ENCODE measurements around the gene MRPS18B.

Gene MRPS18B

GRCh38 chr6:30616811-30617564, 652 bp upstream of the MRPS18B start, which contains the start of gene PPP1R10:
Gene PPP1R10, minus strand, starts transcription at chr6:30617243. Its CDS starts 7,299 bp downstream, at chr6:30609944.
- peaks cover 39% of the 10 kb centered on the region for H3K36me3 Mint-ChIP-seq (ENCODE audit: low read depth)
- H3K27me3 Mint-ChIP-seq (ENCODE audit: low read depth): peaks cover 5% of the 10 kb centered on the region
- peaks cover 3% of the 10 kb centered on the region for H3K9me3 Mint-ChIP-seq
- peaks cover 32% of the 10 kb centered on the region for H3K4me1 Mint-ChIP-seq
- TF ChIP-seq CTCF (IDR thresholded peaks at IDR 0.05; ENCODE audit: unreplicated experiment in 3 of 3): no peak
- H3K27ac Mint-ChIP-seq: peak within 1 kb of the TSS; percentile 100
- peak within 1 kb of the TSS; percentile 96 to 99 (median 97) for H3K4me3 Mint-ChIP-seq

GRCh38 chr6:30618270-30618797, 694 bp downstream of the MRPS18B start:
- no peak for TF ChIP-seq CTCF (IDR thresholded peaks at IDR 0.05; ENCODE audit: unreplicated experiment in 3 of 3)
- H3K27me3 Mint-ChIP-seq (ENCODE audit: low read depth): peaks cover 5% of the 10 kb centered on the region
- peaks cover 3% of the 10 kb centered on the region for H3K9me3 Mint-ChIP-seq
- peak overlapping the region; percentile 96 to 99 (median 97) for H3K4me3 Mint-ChIP-seq
- peaks cover 18% of the 10 kb centered on the region for H3K4me1 Mint-ChIP-seq
- peak overlapping the region; percentile 100 for H3K27ac Mint-ChIP-seq
- peaks cover 45% of the 10 kb centered on the region for H3K36me3 Mint-ChIP-seq (ENCODE audit: low read depth)

- Mint-ChIP-seq H3K27me3 (ENCODE audit: low read depth) (peaks cover 5% of the 10 kb centered on the region), H3K27ac (peak overlapping the region in 1 of 3 experiments; percentile 36), H3K4me3 (peak overlapping the region; percentile 96 to 99 (median 97)), H3K4me1 (peaks cover 8% of the 10 kb centered on the region), H3K9me3 (peaks cover 3% of the 10 kb centered on the region), H3K36me3 (ENCODE audit: low read depth) (peaks cover 42% of the 10 kb centered on the region)
- TF ChIP-seq CTCF (IDR thresholded peaks at IDR 0.05; ENCODE audit: unreplicated experiment in 3 of 3): no peak
Measured at GRCh38 chr6:30619561-30619960, 1.9 kb downstream of the MRPS18B start.

GRCh38 chr6:30625511-30625910, 7.9 kb downstream of the MRPS18B start:
- TF ChIP-seq CTCF (IDR thresholded peaks at IDR 0.05; ENCODE audit: unreplicated experiment in 3 of 3): no peak
- Mint-ChIP-seq H3K9me3 (no peaks in the 10 kb centered on the region), H3K36me3 (ENCODE audit: low read depth) (peaks cover 49% of the 10 kb centered on the region), H3K27me3 (ENCODE audit: low read depth) (no peaks in the 10 kb centered on the region), H3K4me1 (peaks cover 20% of the 10 kb centered on the region), H3K27ac (peak overlapping the region in 2 of 3 experiments; percentile 18 to 87), H3K4me3 (peak overlapping the region; percentile 88 to 92 (median 91))

- H3K4me1 Mint-ChIP-seq: peaks cover 20% of the 10 kb centered on the region
- no peaks in the 10 kb centered on the region for H3K27me3 Mint-ChIP-seq (ENCODE audit: low read depth)
- peak; percentile 27 to 34 (median 32) for TF ChIP-seq CTCF (IDR thresholded peaks at IDR 0.05; ENCODE audit: unreplicated experiment in 3 of 3)
Measured at GRCh38 chr6:30626484-30627366, 9.1 kb downstream of the MRPS18B start, which contains the start of gene ATAT1. Gene ATAT1, plus strand, starts transcription at chr6:30626874.

More at GRCh38 chr6:30626484-30627366, 9.1 kb downstream of the MRPS18B start, which contains the start of gene ATAT1:
- Mint-ChIP-seq H3K27ac (peak within 1 kb of the TSS; percentile 87 to 97 (median 94)), H3K4me3 (peak within 1 kb of the TSS; percentile 88 to 92 (median 91)), H3K36me3 (ENCODE audit: low read depth) (peaks cover 59% of the 10 kb centered on the region), H3K9me3 (no peaks in the 10 kb centered on the region)

Measured in nephron (organoid).